SK-N-DZ (cell line): ENCODE measurements around the gene ANXA2.
"Not testable (repeated sequence)": the region's sequence is repeated elsewhere in the genome, so short reads cannot be mapped to it uniquely, and the experiment has no call there.

ENCODE experiments used
- DNase-seq: peaks from one replicate; pipeline ENCODE4 v3.0.0-alpha.2; 2015; ENCODE audit warnings: low spot score

The ANXA2 gene

DNA sequence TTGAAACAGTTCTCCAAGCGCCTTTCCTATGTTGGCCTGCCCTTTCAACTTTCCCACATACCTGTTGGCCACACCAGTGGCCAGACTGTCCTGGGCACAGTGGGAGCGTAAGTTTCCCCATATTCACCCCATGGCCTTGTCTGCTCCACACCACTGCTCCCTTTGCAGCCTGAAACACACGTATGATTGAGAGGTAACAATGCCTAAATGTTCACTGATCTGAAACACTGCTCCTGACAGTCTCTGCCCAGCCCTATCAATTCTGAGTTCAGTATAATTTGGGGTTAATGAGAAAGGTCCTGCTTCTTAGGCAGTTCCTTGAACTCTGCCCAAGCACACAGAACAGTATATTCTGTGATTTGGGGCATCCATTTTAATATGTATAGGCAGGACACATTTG is 52.2 kb downstream of the ANXA2 start:
- no peak for DNase-seq

GRCh38 chr15:60344987-60345386 is 52.8 kb downstream of the ANXA2 start:
- DNase-seq: no peak

GRCh38 chr15:60344461-60344860 is 53.3 kb downstream of the ANXA2 start:
- no peak for DNase-seq

DNA sequence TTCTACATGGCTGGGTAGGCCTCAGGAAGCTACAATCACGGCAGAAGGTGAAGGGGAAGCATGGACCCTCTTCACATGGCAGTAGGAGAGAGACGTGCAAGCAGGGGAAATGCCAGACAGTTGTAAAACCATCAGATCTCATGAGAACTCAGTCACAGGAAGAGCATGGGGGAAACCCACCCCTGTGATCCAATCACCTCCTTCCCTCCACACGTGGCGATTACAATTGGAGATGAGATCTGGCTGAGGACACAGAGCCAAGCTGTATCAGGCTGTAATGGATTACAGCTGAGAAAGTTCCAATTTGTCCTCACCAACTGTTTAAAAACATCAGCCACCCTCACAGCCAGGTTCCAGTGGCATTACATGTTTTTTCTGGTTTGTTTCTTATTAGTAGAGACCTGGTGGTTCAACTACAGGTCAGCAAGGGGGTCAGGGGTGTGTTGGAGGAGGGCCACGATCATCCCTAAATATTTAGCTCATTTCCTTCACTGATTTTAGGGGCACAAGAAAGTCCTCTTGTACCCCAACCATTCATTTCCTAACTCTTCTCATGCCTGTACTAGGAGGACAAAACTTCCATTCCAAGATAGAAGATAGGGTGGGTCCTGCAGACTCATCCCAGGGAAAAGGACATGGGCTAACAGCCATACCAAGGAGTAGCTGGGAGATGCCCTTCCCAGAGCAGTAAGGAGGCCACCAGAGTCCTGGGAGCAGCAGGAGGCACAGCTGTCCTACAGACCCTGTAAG is 54.4 kb downstream of the ANXA2 start:
- no peak for DNase-seq

GRCh38 chr15:60340207-60340921 is 57.4 kb downstream of the ANXA2 start:
- no peak for DNase-seq

DNA sequence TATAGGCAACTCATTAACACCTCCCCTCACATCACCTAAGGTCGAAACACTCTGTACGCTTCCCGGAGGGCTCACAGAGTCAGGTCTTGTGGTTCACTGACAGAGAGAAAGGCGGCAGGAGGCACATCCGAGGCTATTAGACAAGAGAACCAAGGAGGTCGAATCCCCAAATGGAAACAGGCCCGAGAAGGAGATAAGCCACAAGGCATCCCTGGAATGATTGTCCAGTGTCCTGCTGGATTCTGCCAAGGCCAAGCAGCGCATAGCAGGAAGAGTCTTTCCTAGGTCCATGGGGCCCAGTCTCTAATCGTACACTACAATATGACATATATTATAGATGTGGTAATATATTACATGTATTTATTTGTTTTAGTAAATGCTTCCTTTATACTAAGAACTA is 58.5 kb downstream of the ANXA2 start:
- no peak for DNase-seq

DNA sequence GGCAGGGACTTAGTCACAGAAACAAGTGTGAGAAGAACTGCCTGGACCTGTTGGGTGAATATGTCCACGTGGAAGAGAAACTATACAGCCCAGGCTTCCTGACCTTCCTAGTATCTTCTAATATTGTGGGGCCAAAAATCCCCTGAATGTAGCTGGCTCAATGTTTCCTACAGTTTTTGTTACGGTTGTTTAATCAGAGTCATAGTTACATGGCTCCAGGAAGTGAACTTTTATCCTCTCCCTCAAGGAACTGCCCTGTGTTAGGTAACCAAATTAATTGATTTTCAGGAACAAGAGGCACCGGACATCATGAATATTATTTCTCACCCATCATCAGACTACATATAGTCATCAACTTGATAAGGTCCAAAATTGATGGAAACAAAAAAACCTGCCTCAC is 59.0 kb downstream of the ANXA2 start:
- DNase-seq: no peak

DNA sequence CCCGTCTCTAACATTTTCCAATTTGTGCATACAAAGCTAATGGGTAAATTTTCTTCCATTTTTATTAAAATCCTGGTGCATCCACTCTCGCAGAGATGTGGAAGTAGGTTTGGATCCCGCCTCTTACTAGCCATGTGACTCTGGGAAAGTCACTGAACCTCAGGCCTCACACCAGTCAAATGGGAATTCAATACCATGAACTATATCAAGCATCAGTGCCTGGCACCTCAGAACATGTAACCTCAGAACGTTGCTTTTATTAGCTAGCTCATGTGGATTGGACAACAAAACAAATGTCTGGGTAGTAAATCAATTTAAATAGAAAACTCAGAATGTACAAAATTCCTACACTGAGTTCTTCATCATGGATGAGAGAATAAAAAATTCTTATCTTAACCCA is 60.7 kb downstream of the ANXA2 start:
- DNase-seq: no peak

- not testable (repeated sequence) for DNase-seq
These were observed 62.5 kb downstream of the ANXA2 start for GRCh38 chr15:60335296-60335695.

DNA sequence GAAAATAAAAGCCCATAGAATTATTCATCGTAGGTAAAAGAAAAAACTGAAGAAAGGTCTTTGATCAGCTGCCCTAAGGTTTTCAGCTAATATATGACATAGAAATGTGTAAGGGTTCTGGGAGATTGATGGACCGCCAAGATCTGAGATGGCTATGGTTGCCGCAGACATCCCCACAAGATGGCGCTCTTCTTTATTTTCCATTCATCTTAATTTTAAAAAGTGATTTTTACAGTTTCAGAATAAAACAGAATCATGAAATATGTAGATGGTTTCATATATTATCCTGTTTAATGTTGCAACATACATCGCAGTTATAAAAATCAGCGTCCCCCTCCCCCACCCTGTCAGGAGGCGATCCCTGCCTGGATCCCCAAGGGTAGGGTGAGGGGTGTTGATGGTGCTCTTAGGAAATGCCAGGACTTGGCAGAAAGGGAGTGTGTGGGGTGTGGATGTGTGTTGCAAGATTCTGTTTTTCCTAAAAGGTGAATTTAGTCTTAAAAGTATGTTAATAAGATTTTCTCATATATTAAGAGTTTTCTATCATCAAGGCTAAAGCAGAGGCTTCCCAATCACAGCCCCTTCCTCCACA is 68.8 kb downstream of the ANXA2 start:
- no peak for DNase-seq

- peak; percentile 45 for DNase-seq
These were observed 70.7 kb downstream of the ANXA2 start for GRCh38 chr15:60326824-60327654.

- DNase-seq: no peak
These were observed 71.4 kb downstream of the ANXA2 start for GRCh38 chr15:60326343-60326742.

DNA sequence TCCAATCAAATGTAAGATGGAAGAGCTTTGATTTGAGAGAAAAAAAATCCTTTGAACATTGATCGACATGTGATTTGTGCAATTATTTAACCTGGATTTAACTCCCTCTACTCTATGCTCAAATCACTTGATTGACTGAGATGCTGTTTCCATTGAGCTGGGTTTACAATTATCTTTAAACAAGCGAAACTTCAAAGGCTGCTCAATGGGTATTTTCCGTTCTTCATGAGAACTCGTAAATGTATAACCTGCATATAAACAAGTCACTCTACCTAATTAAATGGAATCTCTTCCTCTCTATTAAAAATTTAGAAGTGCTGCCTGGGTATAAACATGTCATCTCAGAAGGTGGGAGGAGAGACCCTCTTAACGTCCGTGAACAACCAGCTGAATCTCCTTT is 71.9 kb downstream of the ANXA2 start:
- DNase-seq: no peak

GRCh38 chr15:60324706-60325438 is 72.9 kb downstream of the ANXA2 start:
- DNase-seq: no peak

DNA sequence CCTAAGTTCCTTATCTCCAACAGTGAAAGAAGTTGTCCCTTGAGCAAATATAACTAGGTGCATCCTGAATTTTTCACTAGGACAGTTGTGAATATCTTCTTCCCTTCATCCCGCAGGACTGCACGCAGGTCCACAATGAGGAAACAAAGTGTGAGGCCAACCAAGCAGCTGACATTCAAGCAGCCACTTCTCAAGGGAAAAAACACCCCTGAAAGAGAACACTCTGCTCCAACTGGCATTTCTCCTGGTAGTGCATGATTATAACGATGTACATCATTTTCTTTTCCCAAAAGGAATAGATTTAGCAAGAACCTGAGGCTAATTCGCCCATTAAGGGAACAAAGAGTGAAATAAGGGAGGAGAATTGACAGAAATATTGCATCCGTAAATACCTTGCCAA is 74.5 kb downstream of the ANXA2 start:
- no peak for DNase-seq

DNA sequence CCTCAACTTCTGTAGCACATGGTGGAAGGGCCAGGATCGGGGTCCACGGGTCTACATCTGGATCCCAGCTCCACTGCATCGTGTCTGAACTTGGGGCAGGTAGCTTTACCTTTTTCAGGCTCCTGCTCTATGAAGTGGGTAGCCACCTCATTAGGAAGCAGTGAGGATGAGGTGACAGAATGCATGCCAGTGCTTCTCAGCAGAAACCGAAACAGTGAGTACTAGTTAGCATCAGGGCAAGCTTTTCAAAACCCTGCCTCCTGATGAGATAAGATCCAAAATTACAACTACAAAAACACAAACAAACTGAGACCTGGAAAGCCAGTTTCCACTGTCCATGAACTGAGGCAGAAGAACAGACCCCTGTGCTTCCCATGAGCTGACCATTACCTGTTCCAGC is 77.4 kb downstream of the ANXA2 start:
- no peak for DNase-seq

DNA sequence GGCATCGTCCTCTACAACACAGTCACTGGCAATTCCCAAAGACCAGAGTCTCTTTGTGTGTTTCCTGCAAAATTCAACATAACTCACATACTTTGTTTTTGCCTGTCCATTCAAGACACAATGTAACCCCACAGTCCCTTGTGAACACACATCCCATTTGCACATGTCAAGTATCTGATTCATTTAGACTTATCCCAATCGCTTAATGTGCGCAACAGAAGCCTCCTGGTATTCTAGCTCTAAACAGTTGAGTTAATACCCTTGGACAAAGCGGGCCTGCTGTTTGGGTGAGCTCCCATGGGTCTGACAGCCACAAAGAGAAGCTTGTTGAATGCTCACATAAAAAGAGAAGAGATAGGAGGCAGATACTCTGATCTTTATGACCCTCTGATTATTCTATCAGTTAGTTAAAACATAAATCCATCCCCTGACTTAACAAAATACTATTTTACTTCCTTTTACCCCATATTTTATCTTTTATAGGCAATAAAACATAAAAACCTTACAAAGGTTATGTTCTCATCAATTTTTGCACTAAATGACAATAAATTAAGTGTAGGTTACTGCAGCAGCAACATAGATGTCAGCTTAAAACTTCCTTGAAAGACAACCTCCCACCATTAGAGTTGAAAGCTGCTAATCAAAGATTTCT is 79.4 kb downstream of the ANXA2 start:
- no peak for DNase-seq

DNA sequence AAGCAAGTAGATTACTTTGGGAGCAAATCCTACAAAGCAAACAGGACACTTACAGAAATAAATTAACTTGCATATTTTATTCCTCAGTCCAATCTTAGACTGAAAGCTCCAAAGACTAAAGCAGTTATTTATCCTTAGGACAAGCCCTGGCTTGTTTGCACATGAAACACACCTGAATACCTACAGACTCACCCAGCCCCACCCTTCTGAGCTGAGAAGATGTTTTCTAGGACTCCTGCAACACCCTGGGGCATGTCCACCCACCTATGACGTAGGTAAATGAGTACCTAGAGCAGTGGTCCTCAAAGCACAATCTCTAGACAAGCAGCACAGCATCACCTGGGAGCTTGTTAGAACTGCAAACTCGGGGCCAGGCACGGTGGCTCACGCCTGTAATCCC is 80.8 kb downstream of the ANXA2 start:
- no peak for DNase-seq

GRCh38 chr15:60315878-60316277 is 81.9 kb downstream of the ANXA2 start:
- no peak for DNase-seq

- DNase-seq: no peak
These were observed 83.9 kb downstream of the ANXA2 start for GRCh38 chr15:60313906-60314305.

DNA sequence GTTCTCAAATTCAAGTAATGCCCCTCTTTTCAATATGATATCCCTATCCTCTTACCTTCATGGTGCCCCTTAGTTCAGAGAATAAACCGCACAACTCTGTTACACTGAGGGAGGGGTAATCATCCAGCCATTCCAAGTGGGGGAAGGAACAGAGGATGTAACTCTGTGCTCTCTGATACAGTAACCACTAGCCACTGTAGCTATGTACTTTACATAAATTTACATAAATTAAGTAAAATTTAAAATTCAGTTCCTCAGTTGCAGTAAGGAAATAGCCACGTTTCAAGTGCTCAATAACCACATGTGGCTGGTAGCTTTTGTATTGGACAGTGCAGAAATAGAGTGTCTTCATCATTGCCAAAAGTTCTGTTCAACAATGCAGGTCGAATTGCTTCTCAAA is 90.8 kb downstream of the ANXA2 start:
- no peak for DNase-seq
